Activated T-cell treated with anti-CD3 and anti-CD28 coated beads, Interleukin-2, amount 50 U/mL, for 72 hours (primary cell): Measurements from ENCODE around the gene RASSF5. TPM values are rescaled to one million over a fixed set of nuclear protein-coding genes. Genes with fewer than 3 reads are reported as not detected.

ENCODE experiments used
- ATAC-seq, 2 donors: fragments of 150-1000 bp; cut with Tn5 transposase; replicated peaks in 1 of 2; 2 replicates each; pipeline ENCODE4 v1.10.0; 2021; ENCODE audit warnings: moderate library complexity in 2 of 2, mild to moderate bottlenecking in 1 of 2
- DNase-seq, 2 donors: peaks; one replicate each; pipeline ENCODE4 v3.0.0; 2021 to 2022; ENCODE audit warnings: mixed read lengths in 1 of 2
- H3K27ac Mint-ChIP-seq: one replicate; pipeline ENCODE4 v1.8.0; 2022; ENCODE audit warnings: mild to moderate bottlenecking, moderate library complexity, mixed read lengths
- H3K27me3 Mint-ChIP-seq: one replicate; pipeline ENCODE4 v1.8.0; 2022; ENCODE audit warnings: low read depth, mixed read lengths
- H3K36me3 Mint-ChIP-seq, 2 donors: one replicate each; pipeline ENCODE4 v1.8.0; 2022; ENCODE audit warnings: mixed read lengths in 2 of 2, mild to moderate bottlenecking in 1 of 2; ENCODE audit not compliant: insufficient read depth in 2 of 2
- H3K4me1 Mint-ChIP-seq: one replicate; pipeline ENCODE4 v1.8.0; 2022; ENCODE audit warnings: low read depth, mixed read lengths
- H3K4me3 Mint-ChIP-seq, 2 donors: one replicate each; pipeline ENCODE4 v1.8.0; 2022; ENCODE audit warnings: mild to moderate bottlenecking in 2 of 2, mixed read lengths in 2 of 2, moderate library complexity in 2 of 2
- H3K9me3 Mint-ChIP-seq, 2 donors: one replicate each; pipeline ENCODE4 v1.8.0; 2022; ENCODE audit warnings: mixed read lengths in 2 of 2
- total RNA-seq, 2 donors: library from RNA; stranded (reverse); gene quantifications; one replicate each; pipeline ENCODE4 v1.2.3, GENCODE V29; 2022

Gene RASSF5
- total RNA-seq, 2 donors from 2014 or later = 227 to 240 TPM

DNA sequence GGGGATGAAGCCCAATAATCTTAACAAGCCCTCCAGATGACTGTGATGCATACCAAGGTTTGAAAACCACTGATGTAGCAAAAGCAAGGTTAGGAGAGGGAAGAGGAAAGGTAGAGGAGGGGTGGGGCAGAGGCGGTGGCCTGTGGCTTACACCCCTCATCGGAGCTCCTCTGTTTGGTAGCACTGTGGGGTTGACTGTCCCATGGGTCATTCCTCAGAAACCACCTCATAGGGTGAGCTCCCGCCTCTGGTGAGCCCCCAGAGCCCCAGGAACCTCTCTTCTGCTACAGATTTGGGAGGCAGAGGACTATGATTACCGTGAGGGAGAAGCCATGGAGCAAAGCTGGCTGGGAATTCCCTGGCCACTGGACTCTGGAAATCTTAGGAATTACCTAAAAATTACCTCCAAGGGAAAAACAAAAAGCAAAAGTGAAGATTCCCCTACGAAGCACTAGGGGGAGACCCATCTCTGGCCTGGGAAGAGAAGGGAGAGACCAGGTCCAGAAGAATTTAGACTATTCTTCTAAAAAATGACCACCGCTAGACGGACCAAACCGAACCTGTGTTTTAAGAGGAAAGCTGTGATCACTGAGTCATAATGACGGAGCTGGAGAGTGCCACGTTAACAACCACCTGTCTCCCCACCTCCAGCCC is 1.5 kb upstream of the RASSF5 start:
- peak overlapping the region; percentile 78 for H3K27ac Mint-ChIP-seq
- peaks cover 50% of the 10 kb centered on the region for H3K4me1 Mint-ChIP-seq
- no peaks in the 10 kb centered on the region for H3K36me3 Mint-ChIP-seq
- DNase-seq (no peak), ATAC-seq (no peak)
- no peaks in the 10 kb centered on the region for H3K9me3 Mint-ChIP-seq
- peak overlapping the region; percentile 82 to 83 for H3K4me3 Mint-ChIP-seq
- H3K27me3 Mint-ChIP-seq = peaks cover 29% of the 10 kb centered on the region

- Mint-ChIP-seq H3K4me1 (peaks cover 50% of the 10 kb centered on the region), H3K9me3 (no peaks in the 10 kb centered on the region), H3K27ac (no peak overlapping the region), H3K4me3 (peak overlapping the region; percentile 82 to 83), H3K36me3 (no peaks in the 10 kb centered on the region), H3K27me3 (peaks cover 33% of the 10 kb centered on the region)
- DNase-seq (peak; percentile 45 to 51), ATAC-seq (peak; percentile 26 to 38)
These were observed 687 bp upstream of the RASSF5 start for GRCh38 chr1:206506405-206507283.

GRCh38 chr1:206508130-206508889 is 979 bp downstream of the RASSF5 start:
- no peaks in the 10 kb centered on the region for H3K36me3 Mint-ChIP-seq

DNA sequence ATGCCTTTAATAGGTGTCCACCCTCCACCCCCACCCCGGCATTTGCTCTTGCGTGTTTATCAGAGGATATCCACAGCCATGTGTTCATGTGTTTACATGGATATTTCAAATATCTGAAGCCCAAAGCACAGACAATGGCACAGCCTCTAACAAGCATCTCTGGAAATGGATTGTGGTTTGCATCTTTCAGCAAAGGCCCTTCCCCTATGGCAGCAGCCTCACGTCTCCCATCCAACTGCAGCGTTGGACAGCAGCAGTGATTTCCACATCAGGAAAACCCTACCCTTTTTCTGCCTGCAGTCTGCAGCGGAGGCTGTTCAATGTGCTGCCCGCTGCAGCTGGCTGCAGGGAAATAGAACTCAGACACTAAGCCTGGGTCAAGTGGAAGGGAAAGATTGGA is 1.6 kb downstream of the RASSF5 start:
- Mint-ChIP-seq H3K4me3 (peak overlapping the region; percentile 59 to 75), H3K36me3 (no peaks in the 10 kb centered on the region), H3K4me1 (peaks cover 40% of the 10 kb centered on the region), H3K27me3 (peaks cover 33% of the 10 kb centered on the region), H3K9me3 (no peaks in the 10 kb centered on the region), H3K27ac (no peak overlapping the region)
- no peak for DNase-seq
- ATAC-seq = no peak

More at GRCh38 chr1:206508130-206508889, 979 bp downstream of the RASSF5 start:
- Mint-ChIP-seq H3K4me3 (peak overlapping the region; percentile 72 to 75), H3K27ac (no peak overlapping the region), H3K9me3 (no peaks in the 10 kb centered on the region), H3K27me3 (peaks cover 33% of the 10 kb centered on the region), H3K4me1 (peaks cover 46% of the 10 kb centered on the region)
- no peak for DNase-seq
- no peak for ATAC-seq

GRCh38 chr1:206509612-206510257 is 2.4 kb downstream of the RASSF5 start:
- H3K4me3 Mint-ChIP-seq = no peak overlapping the region
- no peak overlapping the region for H3K27ac Mint-ChIP-seq
- peaks cover 33% of the 10 kb centered on the region for H3K27me3 Mint-ChIP-seq
- H3K4me1 Mint-ChIP-seq = peaks cover 32% of the 10 kb centered on the region
- no peak for DNase-seq
- H3K9me3 Mint-ChIP-seq = no peaks in the 10 kb centered on the region
- H3K36me3 Mint-ChIP-seq = no peaks in the 10 kb centered on the region
- ATAC-seq = no peak

- DNase-seq (no peak), ATAC-seq (no peak)
- Mint-ChIP-seq H3K4me1 (peaks cover 26% of the 10 kb centered on the region), H3K36me3 (no peaks in the 10 kb centered on the region), H3K27ac (no peak overlapping the region), H3K9me3 (no peaks in the 10 kb centered on the region), H3K27me3 (peaks cover 26% of the 10 kb centered on the region), H3K4me3 (no peak overlapping the region)
These were observed 3.0 kb downstream of the RASSF5 start for GRCh38 chr1:206510371-206510770.

DNA sequence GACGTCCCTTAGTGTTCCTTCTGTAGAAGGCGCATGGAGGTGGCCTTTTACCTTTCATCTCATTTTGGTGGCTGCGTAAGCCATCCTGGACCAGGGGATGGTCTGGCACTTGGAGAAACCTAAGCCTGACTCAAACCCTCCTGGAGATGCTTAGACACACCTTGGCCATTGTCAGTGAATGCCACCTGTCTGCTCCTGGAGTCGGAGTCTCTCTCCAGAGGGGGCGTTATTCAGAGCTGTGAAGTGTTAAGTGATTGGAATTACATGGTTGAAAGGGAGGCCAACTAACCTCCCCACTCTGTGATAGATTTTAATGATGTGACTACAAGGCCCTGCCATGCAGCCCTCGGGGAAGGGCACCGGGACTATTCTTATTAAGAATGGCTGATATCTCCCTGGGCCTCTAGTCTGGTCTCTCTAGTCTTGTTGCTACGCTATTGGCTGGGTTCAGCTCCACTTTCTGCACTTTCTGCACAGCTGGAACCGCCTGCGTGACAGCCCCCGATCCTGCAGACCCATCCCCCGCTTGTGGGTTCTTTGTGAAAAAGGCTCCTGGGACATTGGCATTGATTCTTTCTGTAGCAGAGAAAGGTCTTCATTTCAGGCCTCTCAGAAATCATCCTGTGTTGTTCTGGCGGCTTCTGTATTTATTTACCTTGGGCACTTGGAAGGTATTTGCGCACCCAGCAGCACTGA is 4.2 kb downstream of the RASSF5 start:
- Mint-ChIP-seq H3K4me3 (no peak overlapping the region), H3K4me1 (peaks cover 23% of the 10 kb centered on the region), H3K9me3 (no peaks in the 10 kb centered on the region), H3K27ac (no peak overlapping the region), H3K36me3 (no peaks in the 10 kb centered on the region), H3K27me3 (peaks cover 26% of the 10 kb centered on the region)
- no peak for ATAC-seq
- DNase-seq = no peak

DNA sequence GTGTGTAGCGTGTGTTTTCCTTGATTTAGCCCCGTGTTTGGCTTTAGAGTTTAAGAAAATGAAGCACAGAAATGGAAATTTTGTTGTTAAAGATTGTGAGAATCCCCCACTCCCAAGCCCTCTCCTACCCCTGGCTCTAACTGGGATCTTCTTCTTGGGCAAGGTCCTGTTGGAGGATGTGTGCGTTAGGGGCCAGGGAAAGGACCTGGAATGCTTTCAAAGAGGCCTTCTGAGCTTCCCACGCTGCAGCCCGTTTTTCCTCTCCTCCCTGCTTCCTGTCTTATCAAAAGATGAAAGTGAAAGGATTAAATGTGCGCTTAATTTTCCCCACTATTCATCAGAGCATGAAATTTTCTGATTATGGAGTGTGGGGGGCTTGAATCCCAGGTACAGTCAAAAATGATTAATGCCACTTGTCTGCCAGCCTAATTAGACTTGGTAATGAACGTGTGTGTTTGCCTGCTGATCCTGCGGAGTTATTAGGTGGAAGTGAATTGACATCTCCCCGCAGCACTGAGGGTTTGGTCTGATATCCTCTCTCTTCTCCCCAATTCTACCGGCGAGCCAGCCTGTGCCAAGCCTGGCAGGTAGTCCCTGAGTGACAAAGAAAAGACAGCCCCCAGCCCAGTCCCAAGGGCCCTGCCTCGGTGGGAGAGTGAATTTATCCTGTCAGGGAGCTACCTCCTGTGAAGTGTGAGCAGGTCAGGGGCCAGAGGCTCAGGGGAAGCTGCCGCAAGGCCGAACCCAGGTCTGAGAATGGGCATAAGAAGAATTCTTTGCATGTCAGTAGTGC is 4.9 kb downstream of the RASSF5 start:
- H3K4me1 Mint-ChIP-seq = peaks cover 21% of the 10 kb centered on the region
- H3K9me3 Mint-ChIP-seq = no peaks in the 10 kb centered on the region
- H3K27me3 Mint-ChIP-seq = peaks cover 26% of the 10 kb centered on the region
- DNase-seq = no peak
- ATAC-seq = no peak
- no peak overlapping the region for H3K4me3 Mint-ChIP-seq
- no peak overlapping the region for H3K27ac Mint-ChIP-seq
- H3K36me3 Mint-ChIP-seq = no peaks in the 10 kb centered on the region

GRCh38 chr1:206512851-206513180 is 5.5 kb downstream of the RASSF5 start:
- H3K27ac Mint-ChIP-seq = no peak overlapping the region
- H3K27me3 Mint-ChIP-seq = peaks cover 26% of the 10 kb centered on the region
- peaks cover 21% of the 10 kb centered on the region for H3K4me1 Mint-ChIP-seq
- H3K36me3 Mint-ChIP-seq = no peaks in the 10 kb centered on the region
- DNase-seq = no peak
- no peak for ATAC-seq
- H3K9me3 Mint-ChIP-seq = no peaks in the 10 kb centered on the region
- no peak overlapping the region for H3K4me3 Mint-ChIP-seq

DNA sequence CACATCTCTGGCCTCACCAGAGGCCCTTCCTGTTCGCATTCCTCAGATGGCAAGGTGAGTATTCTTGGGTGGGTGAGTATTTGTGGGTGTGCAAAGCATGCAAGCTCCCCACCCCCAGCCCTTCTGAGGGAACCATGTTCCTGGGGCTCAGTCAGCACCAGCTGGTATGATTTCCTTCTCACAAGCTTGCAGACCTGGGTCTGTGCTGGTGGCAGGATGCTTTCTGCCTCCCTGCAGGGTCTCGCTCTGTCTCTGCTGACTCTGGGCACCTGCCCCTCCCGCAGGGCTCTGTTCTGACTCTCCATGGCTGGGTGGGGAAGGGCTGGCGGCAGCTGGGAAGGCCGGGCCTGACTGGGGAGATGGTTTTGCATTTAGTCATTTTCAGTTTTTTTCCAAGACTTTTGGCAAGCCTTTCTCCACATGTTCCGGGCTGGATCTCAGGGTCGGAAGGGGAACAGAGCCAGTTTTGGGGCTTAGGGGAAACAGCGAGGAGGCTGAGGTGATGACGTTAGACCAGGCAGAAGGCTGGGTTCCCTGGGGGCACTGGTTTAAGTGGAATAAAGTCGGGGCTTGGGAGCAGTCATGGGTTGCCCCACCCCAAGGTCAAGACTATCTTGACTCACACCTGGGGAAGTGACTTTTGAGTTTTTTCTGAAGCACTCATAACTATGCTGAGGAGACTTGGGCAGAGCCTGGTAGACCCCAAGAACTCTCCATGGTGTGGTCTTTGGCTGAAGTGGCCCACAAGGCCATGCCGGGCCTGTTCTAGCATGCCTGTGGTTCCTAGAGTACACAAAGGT is 6.2 kb downstream of the RASSF5 start:
- H3K36me3 Mint-ChIP-seq = no peaks in the 10 kb centered on the region
- DNase-seq = no peak
- peaks cover 23% of the 10 kb centered on the region for H3K27me3 Mint-ChIP-seq
- no peak overlapping the region for H3K27ac Mint-ChIP-seq
- H3K4me3 Mint-ChIP-seq = no peak overlapping the region
- no peaks in the 10 kb centered on the region for H3K9me3 Mint-ChIP-seq
- peaks cover 17% of the 10 kb centered on the region for H3K4me1 Mint-ChIP-seq
- no peak for ATAC-seq

- peaks cover 10% of the 10 kb centered on the region for H3K4me1 Mint-ChIP-seq
These were observed 7.6 kb downstream of the RASSF5 start for GRCh38 chr1:206514813-206515387.

More at GRCh38 chr1:206514813-206515387, 7.6 kb downstream of the RASSF5 start:
- DNase-seq (no peak), ATAC-seq (no peak)
- Mint-ChIP-seq H3K27ac (peak overlapping the region; percentile 33), H3K4me3 (no peak overlapping the region), H3K27me3 (peaks cover 9% of the 10 kb centered on the region), H3K36me3 (no peaks in the 10 kb centered on the region), H3K9me3 (no peaks in the 10 kb centered on the region)
